Hepatocyte (in vitro differentiated cells): Measurements from ENCODE around the gene CPM.
"Not testable (repeated sequence)": the region's sequence is repeated elsewhere in the genome, so short reads cannot be mapped to it uniquely, and the experiment has no call there.

ENCODE experiments used
- EZH2 ChIP-seq: fragments of 200-600 bp; sonication (generic); IDR thresholded peaks from 2 replicates; pipeline ENCODE4 v1.6.1; 2016; ENCODE audit warnings: antibody characterized with exemption, mild to moderate bottlenecking, borderline replicate concordance
- EZH2phosphoT487 ChIP-seq: fragments of 200-600 bp; sonication (generic); IDR thresholded peaks from one replicate; pipeline ENCODE4 v1.6.1; 2018; ENCODE audit warnings: antibody characterized with exemption, mild to moderate bottlenecking, low read depth, moderate library complexity; ENCODE audit not compliant: unreplicated experiment, severe bottlenecking
- TF ChIP-seq, protein P1 (sequence below): fragments of 200-600 bp; sonication (generic); IDR thresholded peaks from 2 replicates; pipeline ENCODE4 v1.5.1; 2016; ENCODE audit warnings: antibody characterized with exemption, mild to moderate bottlenecking; ENCODE audit not compliant: poor library complexity

DNA sequence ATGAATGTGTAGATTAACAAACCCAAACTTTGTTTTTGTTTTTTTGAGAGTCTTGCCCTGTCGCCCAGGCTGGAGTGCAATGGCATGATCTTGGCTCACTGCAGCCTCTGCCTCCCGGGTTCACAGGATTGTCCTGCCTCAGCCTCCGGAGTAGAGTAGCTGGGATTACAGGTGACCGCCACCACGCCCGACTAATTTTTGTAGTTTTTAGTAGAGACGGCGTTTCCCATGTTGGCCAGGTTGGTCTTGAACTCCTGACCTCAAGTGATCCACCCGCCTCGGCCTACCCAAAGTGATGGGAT lies 125.7 kb downstream of the CPM start:
- TF ChIP-seq, protein P1, sequence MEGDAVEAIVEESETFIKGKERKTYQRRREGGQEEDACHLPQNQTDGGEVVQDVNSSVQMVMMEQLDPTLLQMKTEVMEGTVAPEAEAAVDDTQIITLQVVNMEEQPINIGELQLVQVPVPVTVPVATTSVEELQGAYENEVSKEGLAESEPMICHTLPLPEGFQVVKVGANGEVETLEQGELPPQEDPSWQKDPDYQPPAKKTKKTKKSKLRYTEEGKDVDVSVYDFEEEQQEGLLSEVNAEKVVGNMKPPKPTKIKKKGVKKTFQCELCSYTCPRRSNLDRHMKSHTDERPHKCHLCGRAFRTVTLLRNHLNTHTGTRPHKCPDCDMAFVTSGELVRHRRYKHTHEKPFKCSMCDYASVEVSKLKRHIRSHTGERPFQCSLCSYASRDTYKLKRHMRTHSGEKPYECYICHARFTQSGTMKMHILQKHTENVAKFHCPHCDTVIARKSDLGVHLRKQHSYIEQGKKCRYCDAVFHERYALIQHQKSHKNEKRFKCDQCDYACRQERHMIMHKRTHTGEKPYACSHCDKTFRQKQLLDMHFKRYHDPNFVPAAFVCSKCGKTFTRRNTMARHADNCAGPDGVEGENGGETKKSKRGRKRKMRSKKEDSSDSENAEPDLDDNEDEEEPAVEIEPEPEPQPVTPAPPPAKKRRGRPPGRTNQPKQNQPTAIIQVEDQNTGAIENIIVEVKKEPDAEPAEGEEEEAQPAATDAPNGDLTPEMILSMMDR = not testable (repeated sequence)
- not testable (repeated sequence) for TF ChIP-seq EZH2, EZH2phosphoT487
